Activated T-cell treated with anti-CD3 and anti-CD28 coated beads for 24 hours (primary cell): ENCODE measurements around the gene WLS.
A peak's percentile ranks its signal among the peaks of the same experiment; 100 is the strongest.

Experiments used
- DNase-seq: peaks from one replicate; pipeline ENCODE4 v3.0.0-alpha.2; 2020; ENCODE audit warnings: low read depth

Gene WLS

DNA sequence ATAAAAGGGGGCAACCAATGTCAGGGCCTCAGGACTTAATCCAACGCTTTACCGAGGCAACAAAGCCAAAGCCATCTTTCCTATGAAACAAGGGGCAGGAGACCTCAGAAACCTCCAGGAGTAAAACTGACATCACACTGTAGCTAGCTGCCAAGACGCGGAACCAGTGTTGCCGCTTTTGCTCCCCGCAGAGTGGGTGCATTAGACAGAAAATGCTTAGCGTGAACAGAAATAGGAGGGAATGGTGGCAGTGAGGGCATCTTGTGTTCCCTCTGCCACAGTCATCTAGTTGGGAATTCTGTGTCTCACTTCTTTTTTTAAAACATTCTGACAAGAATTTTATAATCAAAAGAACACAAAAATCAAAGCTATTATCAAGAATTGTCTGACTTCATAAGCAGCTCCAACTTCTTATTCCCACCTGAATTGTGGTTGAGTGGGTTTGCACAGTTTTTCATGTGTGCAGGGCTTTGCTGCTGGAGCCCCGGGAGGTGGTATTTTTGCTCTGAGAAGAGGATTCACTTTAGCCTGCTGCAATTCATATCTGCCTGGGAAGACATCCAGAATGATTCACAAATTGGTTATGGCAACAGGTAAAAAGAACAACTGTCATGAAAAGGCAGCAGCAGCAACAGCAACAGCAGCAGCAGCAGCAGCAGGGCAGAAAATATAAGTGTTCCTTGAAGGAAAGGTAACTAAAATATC lies 99.7 kb downstream of the WLS start:
- DNase-seq, result no peak

DNA sequence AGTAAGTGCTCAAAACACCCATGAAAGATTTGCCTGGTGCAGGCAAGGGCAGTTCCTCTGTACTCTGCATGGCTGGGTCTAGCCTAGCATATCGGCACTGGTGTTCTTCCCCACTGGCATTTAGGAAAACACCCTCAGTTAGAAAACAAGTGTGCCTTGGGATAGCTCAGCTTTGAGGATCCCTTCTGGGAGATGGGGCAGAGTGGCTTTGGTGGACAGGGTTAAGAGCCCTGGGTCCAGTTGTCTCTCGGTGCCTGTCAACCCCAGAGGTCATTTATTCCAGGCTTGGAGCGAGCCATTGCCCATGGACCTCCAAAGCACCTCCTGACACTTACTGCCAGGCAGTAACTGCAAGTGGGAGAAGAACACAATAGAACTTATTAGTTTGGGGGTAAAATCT lies 101.1 kb downstream of the WLS start:
- DNase-seq, result no peak

DNA sequence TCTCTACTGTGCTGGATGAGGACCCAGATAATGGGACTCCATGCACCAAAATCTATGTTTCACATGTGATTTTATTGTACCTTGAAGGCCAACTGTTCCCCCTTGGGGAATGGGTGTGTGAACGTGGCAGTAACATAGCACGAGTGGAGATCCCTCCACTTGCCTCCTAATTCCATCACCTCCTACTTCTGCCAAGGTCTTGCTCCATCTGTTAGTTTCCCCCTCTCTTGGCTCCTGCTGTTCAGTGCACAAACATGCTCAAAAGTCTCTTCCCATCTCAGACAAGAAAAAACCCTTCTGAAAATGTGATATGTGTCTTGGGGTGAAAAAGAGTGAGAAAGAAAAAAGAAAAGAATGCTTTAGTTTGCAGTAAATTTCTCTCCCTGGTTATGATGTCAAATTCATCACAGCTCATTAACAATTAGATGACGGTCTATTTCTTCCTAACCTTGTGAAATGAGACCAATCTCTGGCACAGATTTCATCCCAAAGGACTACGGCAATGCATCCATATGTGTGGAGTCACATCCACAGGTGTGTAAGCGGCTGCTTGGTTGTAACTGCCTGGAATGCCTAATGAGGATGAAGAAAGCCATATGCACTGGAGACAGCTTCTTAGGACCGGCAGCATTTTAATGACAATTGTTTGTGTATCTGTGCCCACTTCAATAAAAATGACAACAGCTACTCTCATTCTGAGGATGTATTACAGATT lies 102.6 kb downstream of the WLS start:
- DNase-seq, result no peak

DNA sequence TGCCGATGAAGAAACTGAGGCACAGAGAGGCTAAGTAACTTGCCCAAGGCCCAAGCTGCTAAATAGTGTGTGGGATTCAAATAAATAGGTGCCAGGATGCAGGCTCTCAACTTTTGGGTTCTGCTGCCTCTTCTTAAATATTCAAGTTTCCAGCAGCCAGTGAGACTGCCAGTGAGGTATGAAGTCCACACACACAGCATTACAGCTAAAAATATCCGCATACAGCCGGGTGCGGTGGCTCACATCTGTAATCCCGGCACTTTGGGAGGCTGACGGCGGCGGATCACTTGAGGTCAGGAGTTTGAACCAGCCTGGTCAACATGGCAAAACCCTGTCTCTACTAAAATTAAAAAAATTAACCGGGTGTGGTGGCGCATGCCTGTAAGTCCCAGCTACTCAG lies 103.5 kb downstream of the WLS start:
- DNase-seq, result no peak

DNA sequence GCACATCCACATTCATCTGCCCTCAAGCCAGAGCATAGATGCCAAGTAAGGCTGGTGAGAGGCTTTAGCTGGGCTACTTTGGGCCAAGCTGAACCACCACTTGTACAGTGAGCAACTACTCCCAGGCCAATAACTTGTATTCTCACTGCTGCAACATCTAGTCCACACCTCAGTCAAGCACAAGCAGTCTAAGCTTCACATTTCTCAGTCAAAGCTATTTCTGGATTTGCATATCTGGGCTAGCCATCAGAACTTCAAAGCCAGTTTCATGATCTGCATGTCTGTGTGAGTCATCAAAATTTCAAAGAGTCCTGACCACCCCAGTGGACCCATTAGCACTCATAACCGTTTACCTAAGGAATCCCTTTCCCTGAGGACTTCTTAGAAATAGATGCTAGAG lies 104.2 kb downstream of the WLS start:
- no peak for DNase-seq

DNA sequence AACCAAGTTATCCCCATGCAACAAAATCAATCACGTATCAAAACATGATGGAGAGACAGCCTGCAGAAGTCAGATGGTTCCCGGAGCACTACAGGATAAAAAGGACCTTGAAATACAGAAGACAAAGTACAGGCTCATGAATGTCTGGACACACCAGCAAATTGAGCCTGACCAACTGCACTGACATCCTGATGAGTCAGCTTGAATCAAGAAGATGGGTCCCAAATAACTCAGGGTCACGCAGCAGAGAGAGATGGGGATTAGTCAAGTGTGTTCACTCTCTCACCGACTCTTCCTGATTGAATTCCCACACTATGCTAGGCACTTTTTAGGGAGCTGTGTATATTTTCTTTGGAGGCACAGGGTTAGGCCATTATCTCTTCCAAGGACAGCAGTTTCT lies 110.8 kb downstream of the WLS start:
- no peak for DNase-seq

DNA sequence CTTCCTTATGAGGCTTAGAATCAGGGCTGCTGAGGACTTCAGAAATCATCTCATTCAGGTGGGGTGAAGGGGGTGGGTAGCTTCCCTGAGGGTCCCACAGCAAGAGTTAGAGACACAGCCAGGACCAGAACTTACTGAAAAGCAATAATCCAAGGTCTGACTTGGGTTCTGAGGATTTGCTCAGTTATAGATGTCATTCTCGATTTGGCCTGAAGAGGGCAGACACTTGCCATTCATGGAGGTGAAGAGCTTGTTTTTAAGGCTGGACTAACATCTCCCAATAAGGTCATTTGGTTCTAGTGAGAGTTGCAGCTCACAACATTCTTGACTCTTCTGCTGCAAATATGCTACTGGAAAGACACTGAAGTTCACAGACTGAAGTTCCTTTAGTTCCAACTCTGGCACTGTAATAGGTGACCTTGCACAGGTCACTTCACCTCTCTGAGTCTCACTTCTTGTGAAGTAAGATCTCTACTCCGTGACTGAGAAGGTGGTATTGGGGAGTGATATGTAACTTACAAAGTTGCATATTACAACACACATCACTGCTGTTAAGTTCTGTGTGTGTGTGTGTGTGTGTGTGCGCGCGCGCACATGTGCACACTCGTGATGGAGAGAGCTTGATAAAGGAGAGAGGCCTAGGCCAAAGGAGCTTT lies 112.1 kb downstream of the WLS start:
- DNase-seq, result peak; percentile 14

DNA sequence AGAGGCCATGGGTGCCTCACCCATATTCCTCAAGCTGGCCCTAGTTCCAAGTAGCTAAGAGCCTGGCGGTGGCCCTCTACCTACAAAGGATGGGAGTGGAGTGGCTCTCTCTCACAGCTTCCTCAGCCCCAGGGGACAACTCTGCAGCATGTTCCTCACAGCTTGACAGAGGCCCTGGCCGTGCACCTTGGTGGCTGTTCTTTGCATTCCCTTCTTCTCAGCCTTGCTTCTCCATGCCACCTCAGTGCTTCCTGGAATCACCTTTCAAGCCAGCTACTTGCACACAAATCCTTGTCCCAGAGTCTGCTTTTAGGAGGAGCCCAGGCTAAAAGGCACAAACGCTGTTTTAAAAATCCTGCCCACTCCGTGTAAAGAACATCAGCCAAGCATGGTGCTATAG lies 112.9 kb downstream of the WLS start:
- DNase-seq, result no peak

DNA sequence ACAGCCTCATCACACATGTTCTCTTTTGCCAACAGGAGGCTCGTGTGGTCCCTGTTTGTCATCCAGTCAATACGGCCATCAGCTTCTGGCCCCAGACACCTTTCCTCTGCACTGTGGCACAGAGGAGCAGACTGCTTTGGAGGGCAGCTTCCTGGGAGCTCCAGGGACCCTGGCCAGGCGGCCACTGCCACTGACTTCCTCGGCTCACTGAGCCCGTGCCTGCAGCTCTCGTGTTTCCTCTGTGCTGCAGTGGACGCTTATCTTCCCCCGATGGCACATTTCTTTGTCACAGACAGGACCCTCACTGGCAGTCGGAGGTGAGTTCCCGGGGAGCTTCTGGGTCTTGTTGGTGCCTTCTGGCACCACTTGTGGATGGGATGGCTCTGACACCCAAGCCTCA lies 114.9 kb downstream of the WLS start:
- no peak for DNase-seq

DNA sequence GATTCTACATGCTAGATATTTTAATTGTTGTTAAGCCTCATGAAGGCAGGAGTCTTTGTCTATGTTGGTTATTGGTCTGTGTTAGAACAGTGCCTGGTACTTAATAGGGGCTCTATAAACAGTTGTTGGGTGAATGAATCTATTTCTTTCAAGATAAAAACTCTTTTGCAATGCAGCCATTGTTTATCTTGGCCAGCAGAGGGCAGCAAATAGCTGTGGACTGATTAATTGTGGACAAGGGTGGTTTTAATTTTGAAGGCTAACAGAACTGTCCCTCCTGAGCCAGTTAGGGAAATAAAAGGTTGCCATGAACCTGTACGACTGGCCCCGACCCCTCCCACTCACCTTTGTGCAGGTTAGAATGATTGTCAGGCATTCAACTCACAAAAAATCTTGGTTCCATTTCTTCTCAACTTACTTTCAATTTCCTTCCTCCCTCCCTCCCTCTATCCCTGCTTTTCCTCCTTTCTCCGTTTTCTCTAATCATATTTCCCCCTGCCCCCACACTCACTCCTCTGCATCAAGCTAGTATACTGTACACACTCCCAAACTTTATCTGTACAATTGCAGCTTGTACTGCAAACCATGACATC lies 115.6 kb downstream of the WLS start:
- peak; percentile 20 for DNase-seq

DNA sequence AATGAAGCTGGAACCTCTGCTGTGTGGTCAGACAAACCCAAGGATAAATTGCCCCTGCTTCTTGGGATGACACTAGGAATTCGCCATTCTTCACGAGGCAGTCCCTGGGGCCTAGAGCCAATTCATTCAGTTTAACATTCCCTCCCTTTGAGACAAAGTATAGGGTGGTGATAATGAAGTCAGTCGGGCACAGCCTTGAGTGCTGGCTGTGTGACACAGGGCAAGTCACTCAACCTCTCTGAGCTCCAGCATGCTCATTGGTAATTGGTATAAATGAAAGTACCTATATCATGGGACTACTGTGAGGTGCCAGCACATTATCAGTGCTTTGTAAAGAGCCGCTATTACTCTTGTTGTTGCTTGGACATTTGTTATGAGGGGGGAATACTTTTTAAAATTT lies 117.0 kb downstream of the WLS start:
- DNase-seq, result no peak

DNA sequence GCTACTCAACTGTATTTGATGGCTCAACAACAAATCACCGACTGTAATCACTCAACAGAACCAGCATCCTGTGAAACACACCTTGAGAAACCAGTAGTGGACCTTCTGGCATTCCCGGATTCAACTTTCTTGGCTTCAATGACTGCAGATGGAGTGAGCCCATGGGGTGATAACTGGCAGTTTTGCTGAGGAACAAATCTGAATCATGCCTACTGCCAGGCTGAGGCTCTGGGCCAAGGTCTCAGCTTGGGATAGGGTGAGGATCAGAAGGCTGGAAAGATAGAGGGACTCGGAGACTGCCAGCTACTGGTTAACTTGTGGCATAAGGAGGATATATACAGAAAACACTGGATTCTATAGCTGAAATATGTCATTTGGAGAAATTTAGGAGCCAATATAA lies 118.4 kb downstream of the WLS start:
- DNase-seq, result no peak

DNA sequence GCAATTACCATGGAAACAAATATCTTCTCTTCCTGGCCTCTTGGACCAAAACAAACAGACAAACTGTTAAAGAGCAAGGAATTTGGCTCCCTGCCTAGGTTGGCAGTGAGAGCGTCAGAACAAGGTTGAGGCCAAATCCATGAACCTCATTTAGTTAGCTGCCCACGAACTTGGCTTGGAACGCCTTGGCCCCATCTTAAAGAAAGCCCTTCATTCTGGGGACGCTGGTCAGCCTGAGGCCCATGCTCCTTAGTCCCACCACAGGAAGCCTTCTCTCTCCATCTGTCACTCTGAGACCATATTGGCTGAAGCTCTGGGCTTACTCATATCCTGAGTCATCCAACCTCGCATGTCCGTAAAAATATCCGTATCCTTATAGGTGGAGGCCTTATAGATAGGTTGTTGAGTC lies 119.5 kb downstream of the WLS start:
- no peak for DNase-seq

DNA sequence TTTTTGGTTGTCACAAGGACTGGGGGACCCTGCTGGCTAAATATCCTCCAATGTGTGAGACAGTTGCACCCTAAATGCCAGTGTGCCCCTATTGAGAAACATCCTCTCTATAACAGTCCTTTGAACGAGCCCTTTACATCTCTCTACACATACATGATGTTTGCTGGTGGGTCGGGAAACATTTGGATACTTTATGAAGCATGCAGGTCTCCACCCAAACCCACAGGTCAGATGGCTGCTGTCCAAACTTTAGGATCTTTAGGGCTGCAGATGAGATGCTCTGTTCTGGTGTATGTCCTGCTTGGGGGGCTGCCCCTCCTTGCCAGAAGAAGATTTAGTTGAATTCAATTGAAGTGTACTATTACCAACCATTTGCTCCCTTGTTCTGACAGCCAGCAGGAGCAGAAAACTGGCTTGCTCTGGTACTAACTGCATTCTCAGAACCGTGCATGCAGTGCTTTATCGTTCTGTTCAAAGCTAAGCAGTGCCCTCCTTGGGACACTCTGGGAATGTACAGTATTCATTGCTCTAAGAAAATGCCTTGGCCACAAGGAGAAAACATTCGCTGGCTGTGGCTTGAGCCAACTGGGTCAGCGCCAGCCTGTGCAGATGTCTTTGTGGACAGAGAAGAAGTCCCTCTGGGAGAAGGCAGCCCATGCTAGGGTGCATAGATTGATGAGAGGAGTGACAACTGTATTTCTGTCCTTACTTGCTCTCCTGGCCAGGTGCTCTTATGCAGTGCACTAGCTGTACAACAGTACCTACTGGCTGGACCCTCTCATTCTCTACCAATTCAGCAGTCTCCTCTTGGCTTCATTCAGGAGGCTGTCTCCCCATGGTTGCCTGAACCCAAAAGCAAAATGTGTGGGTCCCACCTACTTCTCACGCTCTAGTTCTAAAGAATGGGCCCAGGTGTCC lies 120.5 kb downstream of the WLS start:
- no peak for DNase-seq

DNA sequence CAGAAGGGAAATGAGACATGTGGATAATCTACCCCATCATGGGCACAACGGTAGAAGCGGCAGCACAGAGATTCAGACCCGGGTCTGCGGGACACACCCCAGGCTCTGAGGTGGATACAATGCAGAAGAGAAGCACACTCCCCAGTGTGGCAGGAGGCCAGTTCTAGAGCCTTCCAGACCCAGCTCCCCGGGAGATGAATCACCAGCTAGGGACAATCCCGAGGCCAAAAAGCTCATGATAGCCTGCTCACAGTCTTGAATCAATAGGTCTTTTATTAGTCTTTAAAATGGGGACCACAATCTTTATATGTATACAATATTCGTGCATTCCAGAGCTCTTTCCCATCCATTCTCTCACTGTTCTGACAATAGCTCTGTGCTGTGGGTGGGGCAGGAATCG lies 124.6 kb downstream of the WLS start:
- DNase-seq, result no peak

DNA sequence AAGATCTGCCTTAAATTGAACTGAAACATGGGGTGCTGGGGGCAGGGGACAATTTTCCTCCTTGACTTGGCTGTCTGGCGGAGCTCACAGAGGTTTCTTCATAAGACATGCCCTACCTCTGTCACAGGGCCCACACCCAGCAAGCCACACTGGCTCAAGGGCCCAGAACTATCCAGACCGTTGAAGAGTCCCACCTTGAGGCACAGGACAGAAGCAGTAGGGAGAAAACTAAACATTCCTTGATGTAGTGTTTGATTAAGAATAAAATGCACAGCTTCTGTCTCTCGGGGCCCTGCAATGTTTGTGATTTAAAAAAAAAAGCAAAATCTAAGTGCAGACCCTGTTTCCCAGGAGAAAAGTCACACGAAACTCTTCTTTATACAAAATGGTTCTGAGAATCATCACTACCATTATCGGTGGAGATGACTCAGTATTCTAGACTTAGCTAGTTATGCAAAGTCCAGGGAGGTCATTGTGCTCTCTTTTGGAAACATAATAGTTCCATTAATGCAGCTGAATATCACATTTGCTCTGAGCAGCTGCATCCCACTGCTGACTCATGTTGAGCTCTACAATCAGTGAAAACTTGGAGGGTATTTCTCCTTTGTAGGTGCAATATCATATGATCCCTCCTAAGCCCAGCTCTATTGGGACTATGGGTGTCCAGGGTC lies 128.3 kb downstream of the WLS start:
- DNase-seq, result no peak

DNA sequence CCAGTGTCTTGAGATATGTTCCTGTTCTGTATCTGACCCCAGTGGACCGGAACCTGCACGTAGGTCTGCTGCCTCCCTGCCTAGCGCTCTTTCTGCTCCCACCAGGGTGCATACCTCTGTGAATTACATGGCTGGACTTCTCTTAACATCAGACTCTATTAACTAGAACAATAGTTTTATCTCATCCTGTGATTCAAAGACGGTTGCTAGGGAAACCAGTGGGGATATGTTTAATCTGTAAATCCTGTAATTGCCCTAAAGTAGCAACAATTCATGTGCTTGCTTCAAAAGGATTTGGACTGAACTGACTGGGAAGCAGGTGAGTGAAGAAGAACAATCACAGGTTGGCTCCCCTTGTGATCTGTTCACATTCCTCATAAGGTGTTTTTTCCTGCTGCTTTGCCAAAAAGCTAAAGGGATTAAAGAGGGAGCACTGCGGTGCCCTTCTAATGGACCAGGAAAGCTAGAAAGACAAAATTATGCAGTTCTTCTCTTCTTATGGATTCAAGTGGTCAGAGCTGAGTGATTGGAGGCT lies 129.2 kb downstream of the WLS start:
- no peak for DNase-seq

DNA sequence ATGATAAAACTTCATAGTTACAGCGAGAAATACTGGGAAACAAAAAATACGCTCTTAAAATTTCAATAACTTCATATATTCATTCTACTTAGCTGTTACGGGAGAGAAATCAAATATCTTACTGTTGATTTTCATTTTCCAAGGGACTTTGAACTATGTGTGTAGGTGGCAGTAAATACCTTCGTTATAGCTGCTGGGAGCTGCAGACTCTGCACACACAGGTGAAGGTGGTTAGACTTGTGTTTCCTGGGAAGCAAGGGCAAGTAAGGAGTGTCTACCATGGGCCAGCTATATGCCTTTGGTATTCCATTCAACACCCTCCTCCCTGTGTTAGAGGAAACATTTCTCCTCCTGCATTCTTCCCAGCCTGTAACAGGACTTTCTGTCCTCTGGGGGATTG lies 130.5 kb downstream of the WLS start:
- DNase-seq, result no peak

DNA sequence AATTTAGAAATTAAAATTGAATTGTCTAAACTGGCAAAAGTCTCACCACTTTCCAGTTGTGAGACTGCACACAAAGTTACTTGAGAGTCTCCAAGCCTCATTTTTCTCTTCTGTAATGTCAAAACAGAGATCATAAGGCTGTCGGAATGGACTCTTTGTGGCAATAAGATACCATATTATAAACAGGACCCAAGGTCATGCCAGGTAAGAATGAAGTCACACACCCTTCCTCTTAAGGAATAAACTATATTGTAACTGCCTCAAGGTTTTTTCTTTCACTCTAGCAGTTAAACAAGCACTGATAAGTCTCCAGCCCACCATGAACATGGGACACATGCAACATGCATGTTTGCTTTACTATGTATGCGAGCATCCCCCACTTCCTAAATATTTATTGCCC lies 131.8 kb downstream of the WLS start:
- DNase-seq, result no peak

DNA sequence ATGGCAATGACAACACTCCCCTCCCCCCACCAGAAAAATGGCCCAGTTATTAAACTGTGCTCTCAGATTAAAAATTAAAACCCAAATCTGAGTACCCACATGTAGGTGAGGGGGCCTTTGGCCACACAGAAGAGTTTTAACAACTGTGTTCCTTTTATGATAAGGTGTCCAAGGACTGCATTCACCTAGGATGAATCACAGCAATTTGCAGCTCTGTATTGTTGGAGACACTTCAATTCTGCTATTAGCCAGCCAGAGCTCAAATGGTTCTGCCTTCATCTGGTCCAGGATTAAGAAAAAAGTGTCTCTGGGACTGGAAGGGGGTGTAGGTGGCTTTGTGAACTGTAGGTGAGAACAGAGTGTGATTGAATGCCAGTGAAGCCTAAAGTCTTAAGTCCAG lies 138.6 kb downstream of the WLS start:
- DNase-seq, result no peak

DNA sequence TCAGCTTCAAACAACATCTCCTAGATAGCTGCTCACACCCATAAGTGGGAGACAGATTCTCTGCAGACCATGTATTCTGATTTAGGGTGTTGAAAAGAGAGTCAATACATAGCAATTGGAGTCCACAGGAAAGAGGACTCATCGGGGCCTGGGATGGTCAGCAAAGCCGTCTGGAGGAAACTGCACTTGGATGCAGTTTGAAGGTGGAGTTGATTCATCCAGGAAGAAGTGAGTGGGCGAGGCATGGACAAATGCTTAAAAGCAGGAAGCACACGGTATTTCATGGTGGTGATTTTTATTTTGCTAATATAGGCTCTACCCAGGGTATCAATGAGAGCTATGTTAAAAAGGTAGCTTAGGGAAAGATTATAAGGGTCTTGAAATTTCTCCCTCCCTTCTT lies 145.1 kb downstream of the WLS start:
- DNase-seq, result no peak
